ENCODE results near the gene CHCHD6.

Gene CHCHD6

GRCh38 chr3:126817781-126818180 is 113.7 kb downstream of the CHCHD6 start:
- DNase-seq (ENCODE audit: low read depth in 1 of 2, low spot score in 1 of 2): no peak

- no peak for DNase-seq (ENCODE audit: low read depth in 1 of 2, low spot score in 1 of 2)
These were observed 114.5 kb downstream of the CHCHD6 start for GRCh38 chr3:126818400-126819095.

- DNase-seq (ENCODE audit: low read depth in 1 of 2, low spot score in 1 of 2): no peak
These were observed 122.7 kb downstream of the CHCHD6 start for GRCh38 chr3:126826693-126827092.

GRCh38 chr3:126827121-126827520 is 123.1 kb downstream of the CHCHD6 start:
- no peak for DNase-seq (ENCODE audit: low read depth in 1 of 2, low spot score in 1 of 2)

- no peak for DNase-seq (ENCODE audit: low read depth in 1 of 2, low spot score in 1 of 2)
These were observed 124.3 kb downstream of the CHCHD6 start for GRCh38 chr3:126828306-126828705.

GRCh38 chr3:126832933-126833332 is 128.9 kb downstream of the CHCHD6 start:
- no peak for DNase-seq (ENCODE audit: low read depth in 1 of 2, low spot score in 1 of 2)

- no peak for DNase-seq (ENCODE audit: low read depth in 1 of 2, low spot score in 1 of 2)
These were observed 130.8 kb downstream of the CHCHD6 start for GRCh38 chr3:126834596-126835471.

- DNase-seq (ENCODE audit: low read depth in 1 of 2, low spot score in 1 of 2): no peak
These were observed 131.6 kb downstream of the CHCHD6 start for GRCh38 chr3:126835472-126836219.

GRCh38 chr3:126836220-126836860 is 132.3 kb downstream of the CHCHD6 start:
- no peak for DNase-seq (ENCODE audit: low read depth in 1 of 2, low spot score in 1 of 2)

GRCh38 chr3:126837773-126838172 is 133.7 kb downstream of the CHCHD6 start:
- no peak for DNase-seq (ENCODE audit: low read depth in 1 of 2, low spot score in 1 of 2)

- no peak for DNase-seq (ENCODE audit: low read depth in 1 of 2, low spot score in 1 of 2)
These were observed 142.1 kb downstream of the CHCHD6 start for GRCh38 chr3:126845920-126846715.

GRCh38 chr3:126847061-126847460 is 143.0 kb downstream of the CHCHD6 start:
- no peak for DNase-seq (ENCODE audit: low read depth in 1 of 2, low spot score in 1 of 2)

GRCh38 chr3:126848991-126849390 is 145.0 kb downstream of the CHCHD6 start:
- no peak for DNase-seq (ENCODE audit: low read depth in 1 of 2, low spot score in 1 of 2)

- DNase-seq (ENCODE audit: low read depth in 1 of 2, low spot score in 1 of 2): no peak
These were observed 145.7 kb downstream of the CHCHD6 start for GRCh38 chr3:126849768-126850167.

- DNase-seq (ENCODE audit: low read depth in 1 of 2, low spot score in 1 of 2): no peak
These were observed 146.5 kb downstream of the CHCHD6 start for GRCh38 chr3:126850370-126851085.

- no peak for DNase-seq (ENCODE audit: low read depth in 1 of 2, low spot score in 1 of 2)
These were observed 147.3 kb downstream of the CHCHD6 start for GRCh38 chr3:126851382-126851781.

- no peak for DNase-seq (ENCODE audit: low read depth in 1 of 2, low spot score in 1 of 2)
These were observed 147.9 kb downstream of the CHCHD6 start for GRCh38 chr3:126851934-126852333.

- no peak for DNase-seq (ENCODE audit: low read depth in 1 of 2, low spot score in 1 of 2)
These were observed 148.5 kb downstream of the CHCHD6 start for GRCh38 chr3:126852511-126852910.

- no peak for DNase-seq (ENCODE audit: low read depth in 1 of 2, low spot score in 1 of 2)
These were observed 150.6 kb downstream of the CHCHD6 start for GRCh38 chr3:126854666-126855065.

GRCh38 chr3:126855374-126855773 is 151.3 kb downstream of the CHCHD6 start:
- DNase-seq (ENCODE audit: low read depth in 1 of 2, low spot score in 1 of 2): no peak
